ENCODE data around the gene PDK2.

PDK2 gene

DNA sequence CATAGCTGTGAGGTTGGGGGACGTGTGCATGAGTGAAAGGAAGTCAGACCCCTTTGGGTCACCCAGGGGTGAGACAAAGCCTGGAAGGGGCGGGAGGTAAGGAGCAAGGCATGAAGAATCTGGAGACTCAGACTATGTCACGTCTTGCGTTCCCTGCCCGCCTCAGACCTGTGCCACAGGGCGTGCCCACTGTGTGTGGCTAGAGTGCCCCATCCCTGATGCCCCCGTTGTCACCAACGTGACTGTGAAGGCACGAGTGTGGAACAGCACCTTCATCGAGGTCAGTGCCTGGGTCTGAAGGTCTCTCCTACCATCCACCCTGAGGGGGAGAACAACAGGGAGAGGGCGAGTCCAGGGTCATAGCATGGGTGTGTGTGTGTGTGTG lies 15.1 kb upstream of the PDK2 start:
- no peak for DNase-seq

DNA sequence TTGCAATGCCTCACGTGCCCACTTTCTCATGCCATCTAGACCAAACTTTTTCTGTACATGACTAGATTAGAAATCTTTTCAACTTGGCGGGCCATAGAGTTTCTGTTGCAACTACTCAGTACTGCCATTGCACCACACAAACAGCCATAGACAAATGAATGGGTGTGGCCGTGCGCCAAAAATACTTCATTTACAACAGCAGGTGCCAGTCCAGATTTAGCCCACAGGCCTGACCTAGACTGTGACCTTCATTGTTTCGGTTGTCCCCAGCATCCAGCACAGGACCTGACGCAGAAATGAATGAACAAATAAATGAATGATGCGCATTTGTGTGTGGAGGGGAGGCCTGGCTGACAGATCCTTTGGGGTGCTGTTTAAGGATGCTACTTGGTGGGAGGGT lies 14.3 kb upstream of the PDK2 start:
- no peak for DNase-seq

DNA sequence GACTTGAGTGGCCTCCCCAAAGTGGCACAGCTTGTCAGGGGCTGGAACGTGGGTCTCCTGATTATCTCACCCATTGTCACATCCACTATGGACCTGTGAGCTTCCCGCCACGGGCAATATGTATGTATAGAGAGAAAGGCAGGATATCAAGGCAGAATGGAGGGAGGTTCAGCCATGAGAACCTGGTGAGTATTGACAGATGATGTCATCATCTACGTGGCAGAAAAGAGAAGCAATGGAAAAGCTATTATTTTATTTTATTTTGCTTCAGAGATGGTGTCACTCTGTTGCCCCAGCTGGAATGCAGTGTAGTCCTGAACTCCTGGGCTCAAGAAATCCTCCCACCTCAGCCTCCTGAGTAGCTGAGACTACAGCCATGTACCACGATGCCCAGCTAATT lies 13.4 kb upstream of the PDK2 start:
- no peak for DNase-seq

DNA sequence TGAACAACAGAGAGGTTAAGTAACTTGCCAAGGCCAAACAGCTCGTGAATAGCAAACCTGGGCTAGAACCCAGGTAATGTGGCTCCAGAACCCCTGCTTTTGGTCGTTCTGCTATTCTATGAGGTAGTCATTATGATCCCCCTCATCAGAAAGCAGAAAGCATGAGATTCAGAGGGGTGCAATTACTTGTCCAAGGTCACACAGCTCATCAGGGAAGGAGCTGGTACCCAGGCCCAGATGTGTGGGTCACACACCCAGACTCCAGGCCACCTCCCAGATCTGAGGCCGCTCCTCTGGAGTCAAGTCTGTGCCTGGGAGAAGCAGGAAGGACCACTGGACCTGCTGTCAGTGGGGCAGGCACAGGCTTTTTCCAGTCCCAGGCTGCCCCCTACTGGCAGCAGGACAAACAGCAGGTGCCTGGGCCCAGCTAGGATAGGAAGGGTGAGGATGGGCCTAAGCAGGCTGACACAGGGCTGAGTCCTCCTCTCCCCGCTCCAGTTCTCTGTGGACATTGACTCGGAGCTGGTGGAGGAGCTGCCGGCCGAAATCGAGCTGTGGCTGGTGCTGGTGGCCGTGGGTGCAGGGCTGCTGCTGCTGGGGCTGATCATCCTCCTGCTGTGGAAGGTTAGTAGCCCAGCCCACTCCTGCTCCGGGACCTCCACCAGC lies 7.8 kb upstream of the PDK2 start:
- no peak for DNase-seq

DNA sequence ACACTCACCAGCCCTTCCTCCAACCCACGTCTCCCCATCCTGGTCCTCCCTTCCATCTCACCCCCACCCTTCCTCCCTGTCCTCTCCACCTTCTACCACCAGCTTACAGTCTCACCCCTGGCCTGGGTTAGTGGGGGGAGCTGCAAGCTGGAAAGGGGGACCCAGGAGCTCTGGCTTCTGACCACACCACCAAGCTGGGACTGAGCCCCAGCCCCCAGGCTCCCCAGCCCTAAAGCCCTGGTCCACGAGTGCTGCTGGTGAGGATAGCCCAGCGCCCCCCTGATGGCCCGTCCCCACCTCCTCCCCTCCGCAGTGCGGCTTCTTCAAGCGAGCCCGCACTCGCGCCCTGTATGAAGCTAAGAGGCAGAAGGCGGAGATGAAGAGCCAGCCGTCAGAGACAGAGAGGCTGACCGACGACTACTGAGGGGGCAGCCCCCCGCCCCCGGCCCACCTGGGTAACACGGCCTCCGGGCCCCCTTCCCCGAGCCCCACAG lies 7.2 kb upstream of the PDK2 start:
- no peak for DNase-seq

DNA sequence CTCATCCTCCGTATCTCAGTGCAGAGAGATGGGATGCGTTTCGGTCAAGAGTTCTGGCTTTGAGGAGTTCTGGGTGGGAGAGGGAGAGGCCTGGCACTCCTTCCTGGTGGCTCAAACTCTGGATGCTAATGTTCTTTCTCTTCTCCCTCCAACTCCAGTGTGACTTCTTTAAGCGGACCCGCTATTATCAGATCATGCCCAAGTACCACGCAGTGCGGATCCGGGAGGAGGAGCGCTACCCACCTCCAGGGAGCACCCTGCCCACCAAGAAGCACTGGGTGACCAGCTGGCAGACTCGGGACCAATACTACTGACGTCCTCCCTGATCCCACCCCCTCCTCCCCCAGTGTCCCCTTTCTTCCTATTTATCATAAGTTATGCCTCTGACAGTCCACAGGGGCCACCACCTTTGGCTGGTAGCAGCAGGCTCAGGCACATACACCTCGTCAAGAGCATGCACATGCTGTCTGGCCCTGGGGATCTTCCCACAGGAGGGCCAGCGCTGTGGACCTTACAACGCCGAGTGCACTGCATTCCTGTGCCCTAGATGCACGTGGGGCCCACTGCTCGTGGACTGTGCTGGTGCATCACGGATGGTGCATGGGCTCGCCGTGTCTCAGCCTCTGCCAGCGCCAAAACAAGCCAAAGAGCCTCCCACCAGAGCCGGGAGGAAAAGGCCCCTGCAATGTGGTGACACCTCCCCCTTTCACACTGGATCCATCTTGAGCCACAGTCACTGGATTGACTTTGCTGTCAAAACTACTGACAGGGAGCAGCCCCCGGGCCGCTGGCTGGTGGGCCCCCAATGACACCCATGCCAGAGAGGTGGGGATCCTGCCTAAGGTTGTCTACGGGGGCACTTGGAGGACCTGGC lies 6.0 kb upstream of the PDK2 start:
- DNase-seq: no peak

DNA sequence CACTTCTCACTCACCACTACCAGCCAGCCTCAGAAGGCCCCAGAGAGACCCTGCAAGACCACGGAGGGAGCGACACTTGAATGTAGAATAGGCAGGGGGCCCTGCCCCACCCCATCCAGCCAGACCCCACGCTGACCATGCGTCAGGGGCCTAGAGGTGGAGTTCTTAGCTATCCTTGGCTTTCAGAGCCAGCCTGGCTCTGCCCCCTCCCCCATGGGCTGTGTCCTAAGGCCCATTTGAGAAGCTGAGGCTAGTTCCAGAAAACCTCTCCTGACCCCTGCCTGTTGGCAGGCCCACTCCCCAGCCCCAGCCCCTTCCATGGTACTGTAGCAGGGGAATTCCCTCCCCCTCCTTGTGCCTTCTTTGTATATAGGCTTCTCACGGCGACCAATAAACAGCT lies 5.1 kb upstream of the PDK2 start:
- DNase-seq: no peak

DNA sequence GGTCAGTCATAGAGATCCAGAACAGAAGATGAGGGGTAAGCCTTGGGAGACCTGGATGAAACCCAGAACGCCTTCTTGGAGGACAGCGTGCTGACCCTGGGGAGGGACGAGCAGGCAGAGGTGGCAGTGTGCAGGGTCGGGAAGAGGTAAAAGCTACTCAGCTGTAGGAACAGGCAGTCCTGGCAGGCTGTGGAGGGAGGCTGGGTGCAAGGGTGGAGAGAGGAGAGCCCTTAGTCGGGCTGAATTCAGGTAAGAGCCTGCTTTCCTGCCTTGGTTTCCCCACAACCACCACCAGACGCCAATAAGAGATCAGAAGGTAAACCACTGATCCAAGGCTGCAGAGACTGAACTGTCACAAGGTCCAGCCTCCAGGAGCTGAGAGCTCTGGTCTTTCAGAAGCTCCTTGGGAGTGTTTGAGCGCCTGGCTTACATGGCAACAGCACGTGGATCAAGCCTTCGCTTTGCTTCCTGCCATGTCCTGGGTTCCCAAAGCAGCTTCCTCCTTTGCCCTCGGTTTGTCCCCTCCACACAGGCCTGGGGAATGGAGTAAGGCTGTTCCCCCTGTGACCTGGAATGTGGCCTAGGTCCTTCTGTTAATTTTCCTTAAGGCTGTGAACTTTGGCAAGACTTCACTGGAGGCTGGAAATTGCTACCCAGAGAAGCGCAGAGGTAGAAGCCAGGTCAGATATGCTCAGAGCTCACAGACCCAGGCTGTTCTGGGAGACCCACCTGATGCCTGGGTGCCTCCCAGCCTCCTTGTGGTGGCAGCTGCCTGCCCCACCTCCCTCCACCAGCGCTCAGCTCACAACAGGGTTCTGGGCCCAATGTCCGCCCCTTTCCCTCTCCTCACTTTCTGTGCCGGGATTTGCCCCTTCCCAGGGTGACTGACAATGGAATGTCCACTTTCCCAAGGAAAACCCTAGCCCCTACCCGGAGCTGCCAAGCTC lies 3.9 kb upstream of the PDK2 start:
- DNase-seq: no peak

DNA sequence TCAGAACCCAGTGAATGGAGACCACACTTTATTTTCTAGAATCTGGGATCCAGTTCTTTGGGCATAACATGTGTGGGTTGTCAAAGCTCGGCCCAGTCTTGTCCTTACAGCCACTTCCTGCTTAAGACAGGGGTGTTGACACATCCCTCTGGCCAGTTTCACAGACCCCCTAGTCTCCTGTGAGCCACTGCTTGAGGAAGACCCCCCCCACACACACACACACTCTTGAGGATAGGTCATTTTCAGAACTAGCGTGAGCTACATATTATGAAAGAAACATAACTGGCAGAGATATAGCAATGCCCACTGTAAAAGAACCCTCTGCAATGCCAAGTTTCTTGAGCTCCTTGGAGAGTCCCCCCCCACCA lies 3.2 kb upstream of the PDK2 start:
- DNase-seq: no peak

DNA sequence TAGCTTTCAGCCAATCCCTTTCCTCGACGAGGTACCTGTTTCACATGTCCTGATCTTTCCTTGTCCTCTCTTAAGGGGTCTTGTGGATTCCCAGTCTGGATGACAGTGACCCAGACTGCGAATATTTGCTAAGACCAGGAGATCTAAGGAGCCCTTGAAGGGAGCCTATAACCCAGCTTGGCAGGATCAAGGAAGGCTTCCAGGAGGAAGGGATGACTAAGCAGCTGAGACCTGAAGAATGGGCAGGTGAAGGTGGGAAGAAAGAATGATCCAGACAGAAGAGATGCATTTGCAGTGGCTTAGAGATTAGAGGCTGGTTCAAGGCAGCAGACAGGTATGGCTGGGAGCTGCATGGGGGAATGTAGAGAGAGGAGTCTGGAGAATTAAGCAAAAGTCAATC lies 1.9 kb upstream of the PDK2 start:
- no peak for DNase-seq

DNA sequence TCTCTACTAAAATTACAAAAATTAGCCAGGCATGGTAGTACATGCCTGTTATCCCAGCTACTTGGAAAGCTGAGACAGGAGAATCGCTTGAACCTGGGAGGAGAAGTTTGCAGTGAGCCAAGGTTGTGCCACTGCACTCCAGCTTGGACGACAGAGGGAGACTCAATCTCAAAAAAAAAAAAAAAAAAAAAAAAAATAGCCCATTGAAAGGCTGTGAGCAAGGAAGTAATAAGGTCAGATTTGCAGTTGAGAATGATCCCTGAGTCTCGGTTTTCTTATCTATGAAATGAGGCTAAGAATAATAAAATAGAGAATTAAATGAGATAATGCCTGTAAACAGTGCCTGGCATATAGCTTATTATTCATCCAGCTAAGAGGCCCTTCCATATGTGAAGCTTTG lies 1.3 kb upstream of the PDK2 start:
- no peak for DNase-seq

DNA sequence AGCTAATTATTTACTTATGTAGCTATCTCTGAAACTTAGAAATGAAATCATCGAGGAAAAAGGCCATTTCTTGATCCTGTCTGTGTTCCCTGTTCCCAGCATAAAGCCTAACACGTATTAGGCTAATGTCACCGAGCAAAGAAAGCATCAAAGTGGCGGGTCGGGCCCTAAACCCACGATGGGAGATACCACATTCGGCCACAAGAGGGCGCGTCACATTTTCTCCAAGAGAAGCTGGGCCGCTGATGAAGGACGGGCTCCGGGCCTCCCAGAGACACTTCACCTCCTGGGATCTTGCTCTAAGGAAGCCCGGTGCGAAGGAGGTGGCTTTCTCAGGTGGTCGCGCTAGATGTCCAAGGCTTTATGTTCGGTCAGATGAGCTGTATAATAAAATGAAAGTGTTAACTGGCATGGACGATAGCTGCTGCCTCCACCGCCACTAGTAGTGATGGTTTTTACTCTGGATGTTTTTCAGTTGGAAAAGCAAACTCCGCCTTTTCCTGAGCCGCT lies 853 bp upstream of the PDK2 start:
- DNase-seq: peak; percentile 74

DNA sequence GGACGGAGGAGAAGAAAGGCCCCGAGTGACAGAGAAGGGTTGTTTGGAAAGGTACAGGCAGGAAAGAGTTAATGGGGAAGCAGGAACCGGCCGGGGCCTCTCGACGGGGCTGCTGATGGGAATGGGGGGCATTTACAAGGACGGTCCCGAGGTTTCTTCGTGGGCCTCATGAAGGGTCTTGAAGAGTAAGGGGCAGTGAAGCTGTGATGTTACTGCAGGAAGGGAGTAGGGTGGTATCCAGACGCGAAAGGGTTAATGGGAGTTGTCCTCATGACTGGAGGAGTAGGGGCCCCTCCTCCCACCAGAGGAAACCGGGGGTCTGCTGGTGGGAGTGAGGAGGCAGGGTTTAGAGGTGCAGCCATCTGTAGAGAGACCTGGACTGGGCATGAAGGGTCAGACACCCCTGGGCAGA lies 481 bp downstream of the PDK2 start:
- DNase-seq: no peak

DNA sequence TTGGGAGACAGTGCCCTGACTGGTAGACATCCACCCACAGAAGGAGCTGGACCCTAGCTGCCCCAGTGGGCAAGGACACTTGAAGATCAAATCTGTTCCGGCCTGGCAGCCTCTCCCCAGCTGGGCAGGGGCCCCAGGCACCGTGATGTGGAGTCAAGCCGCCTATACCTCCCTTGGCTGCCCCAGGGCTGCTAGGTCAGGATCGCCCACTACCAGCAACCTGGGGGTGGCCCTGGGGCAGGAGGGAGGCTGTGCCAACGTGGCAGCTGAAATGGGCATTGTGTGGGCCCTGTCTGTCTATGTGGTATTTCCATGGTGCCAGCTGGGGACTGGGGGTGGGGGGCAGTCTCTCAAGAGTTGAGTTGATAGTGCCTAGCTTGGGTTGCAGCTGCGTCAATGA lies 941 bp downstream of the PDK2 start:
- no peak for DNase-seq

DNA sequence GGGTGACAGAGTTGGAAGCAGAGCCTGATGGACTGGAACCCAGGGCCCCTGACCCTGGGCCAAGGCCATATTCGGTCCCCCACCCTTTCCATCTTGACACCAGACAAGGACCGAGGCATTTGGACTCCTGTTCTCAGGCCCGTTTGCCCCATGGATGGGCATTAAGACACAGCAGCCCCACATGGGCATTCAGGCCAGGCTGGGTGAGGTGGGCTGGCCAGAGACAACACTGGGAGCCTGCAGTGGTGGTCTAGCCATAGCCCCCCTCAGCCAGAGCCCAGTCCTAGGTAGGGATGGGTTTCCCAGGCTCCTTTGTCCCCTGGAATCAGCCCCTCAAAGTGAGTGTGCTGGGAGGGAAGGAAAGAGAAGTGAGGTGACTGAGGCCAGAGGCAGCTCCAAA lies 1.6 kb downstream of the PDK2 start:
- DNase-seq: no peak

DNA sequence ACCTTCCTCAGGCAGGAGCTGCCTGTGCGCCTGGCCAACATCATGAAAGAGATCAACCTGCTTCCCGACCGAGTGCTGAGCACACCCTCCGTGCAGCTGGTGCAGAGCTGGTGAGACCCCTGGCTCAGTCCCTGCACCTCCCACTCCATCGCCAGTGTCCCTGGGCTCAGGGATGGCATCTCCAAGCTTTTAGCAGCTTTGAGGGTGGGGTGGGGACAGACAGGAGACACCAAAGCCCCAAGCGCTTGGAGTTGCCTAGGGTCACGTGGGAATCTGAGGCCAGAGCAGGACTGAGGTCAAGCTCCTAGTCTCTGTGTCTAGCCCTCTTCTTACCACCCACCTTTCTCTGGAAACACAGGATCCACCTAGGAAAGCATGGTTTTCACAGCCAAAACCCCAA lies 2.3 kb downstream of the PDK2 start:
- DNase-seq: no peak

DNA sequence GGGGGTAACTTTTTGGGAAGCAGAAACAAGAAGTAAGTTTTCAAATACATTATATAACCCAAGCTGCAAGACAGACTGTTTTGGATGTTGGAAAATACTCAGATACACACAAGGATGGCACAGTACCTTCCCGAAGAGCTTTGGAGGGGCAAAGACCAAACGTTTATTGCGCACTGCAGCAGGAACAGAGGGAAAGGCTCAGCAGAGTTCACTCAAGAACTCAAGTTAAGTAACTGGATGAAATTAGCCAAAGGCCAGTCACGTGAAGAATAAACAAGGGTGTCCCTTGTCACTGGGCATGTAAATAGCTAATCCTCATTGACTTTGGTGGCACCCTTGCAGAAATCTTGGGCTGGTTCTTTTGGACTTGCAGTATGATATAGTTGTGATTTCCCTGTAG lies 2.8 kb downstream of the PDK2 start:
- no peak for DNase-seq

DNA sequence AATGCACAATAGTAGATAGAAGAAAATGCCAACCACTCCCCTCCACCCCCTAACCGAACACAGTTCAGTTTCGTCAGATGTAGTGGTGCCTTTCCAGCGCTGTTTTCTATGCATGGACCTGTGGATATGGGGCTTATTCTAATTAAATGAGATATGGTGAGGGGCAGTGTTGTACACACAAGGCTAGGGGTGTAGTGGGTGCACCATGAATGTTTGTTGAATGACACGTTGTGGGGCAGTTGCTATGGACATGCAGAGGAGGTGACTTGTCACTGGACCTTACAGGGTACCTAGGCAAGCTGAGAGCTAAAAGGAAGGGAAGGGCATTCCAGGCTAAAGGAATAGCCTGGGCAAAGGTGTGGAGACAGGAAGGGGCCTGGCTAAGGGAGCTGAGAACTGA lies 3.4 kb downstream of the PDK2 start:
- DNase-seq: no peak

DNA sequence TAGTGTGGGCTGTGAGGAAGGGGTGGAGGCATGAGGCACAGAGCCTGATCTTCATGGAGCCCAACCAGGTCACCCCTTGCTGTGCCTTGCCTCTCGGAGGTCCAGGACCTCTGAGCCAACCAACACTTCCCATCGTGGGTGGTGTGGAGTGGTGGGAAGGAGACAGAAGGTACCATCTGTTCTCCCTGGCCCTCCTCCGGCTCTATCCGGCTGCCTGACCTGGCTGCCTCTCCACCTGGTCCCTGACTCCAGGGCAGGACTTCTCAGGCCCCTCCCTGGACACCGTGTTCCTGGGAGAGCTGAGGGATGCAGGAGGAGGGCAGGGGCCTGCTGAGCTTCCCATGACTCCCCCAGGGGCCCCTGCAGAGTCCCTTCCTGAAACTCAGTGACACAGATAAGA lies 3.9 kb downstream of the PDK2 start:
- DNase-seq: no peak

DNA sequence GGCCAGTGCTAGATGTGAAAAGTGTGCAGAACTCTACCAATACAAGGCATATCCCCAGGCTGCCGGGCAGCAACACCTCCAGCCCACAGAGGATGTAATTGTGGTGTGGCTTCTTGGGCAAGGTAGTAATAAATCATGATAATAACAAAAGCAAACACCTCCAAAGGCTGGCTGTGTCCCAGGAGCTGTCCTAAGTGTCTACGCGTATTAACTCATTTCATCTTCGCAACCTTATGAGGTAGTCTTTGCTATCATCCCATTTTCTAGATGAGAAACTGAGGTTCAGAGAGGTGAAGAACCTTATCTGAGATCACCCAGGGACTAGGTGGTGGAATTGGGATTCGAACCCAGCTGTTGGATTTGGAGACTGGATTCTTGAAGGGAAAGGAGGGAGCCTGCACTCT lies 5.3 kb downstream of the PDK2 start:
- DNase-seq: no peak

DNA sequence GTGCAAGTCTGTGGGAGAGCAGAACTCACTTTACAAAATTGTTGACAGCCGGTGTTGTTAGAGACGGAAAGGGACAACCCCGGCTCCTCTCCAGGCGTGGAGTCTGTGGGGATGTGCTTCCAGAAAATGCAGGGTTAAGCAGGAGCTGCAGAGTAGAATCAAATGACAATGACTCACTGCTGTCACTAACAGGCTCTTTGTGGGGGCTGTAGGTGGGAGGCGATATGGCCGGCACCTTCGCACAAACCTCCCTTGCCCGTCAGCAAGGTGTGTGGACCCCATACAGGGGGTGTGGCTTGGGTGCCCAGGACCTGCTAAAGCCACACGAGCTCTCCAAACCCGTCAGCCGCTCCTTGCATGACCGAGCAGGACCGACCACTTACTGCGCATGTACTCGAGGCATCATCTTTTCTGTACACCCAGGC lies 5.8 kb downstream of the PDK2 start:
- DNase-seq: no peak

DNA sequence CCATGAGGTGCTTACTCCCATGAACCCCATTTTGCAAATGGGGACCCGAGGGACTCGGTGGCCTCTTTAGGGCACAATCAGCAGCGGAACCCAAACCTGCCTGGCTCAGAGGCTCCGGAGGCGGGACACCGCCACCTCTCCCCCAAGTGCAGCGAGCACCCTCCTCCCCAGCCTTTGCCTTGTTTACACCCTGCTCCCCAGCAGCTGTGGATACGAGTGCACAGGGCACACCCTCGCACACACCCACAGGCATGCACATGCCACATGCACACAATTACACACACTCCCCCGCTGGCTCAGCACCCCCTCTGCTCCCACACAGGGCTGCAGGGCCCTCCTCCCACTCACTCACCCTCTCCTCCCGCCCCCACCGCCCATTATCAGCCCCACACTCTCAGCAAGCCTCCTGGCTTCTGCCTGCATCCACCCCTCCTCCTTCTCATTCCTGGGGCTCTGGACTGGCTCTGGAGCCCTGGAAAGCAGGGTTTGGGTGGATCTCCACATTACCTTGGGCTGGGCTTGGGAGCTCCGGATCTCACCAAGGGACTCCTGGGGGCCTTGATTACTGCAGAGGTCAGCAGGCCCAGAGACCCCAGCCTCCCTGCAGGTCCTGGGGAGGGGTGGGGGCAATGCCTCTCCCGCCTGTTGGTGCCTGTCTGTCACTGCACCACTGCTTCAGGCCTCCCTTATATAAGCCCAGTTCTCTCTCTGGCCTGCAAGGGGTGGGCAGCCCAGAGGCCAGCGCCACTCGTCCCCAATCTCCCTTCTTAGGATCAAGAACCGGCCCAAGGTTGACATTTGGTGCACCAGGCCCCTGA lies 6.4 kb downstream of the PDK2 start:
- no peak for DNase-seq
